Right lung (tissue), 5 donors: Measurements from ENCODE around the gene DENND6A. TPM values are rescaled to one million over a fixed set of nuclear protein-coding genes. Genes with fewer than 3 reads are reported as not detected.
"Not testable (repeated sequence)": the region's sequence is repeated elsewhere in the genome, so short reads cannot be mapped to it uniquely, and the experiment has no call there.

Experiments used
- DNase-seq, 2 donors: peaks; one replicate each; pipeline ENCODE4 v3.0.0-alpha.2; 2013
- polyA plus RNA-seq, 5 donors: library from polyadenylated mRNA; unstranded; fragments of 120-200 nt; gene quantifications; one replicate each; pipeline versions ENCODE4 v1.2.1 to v1.2.3, GENCODE V29; 2013; ENCODE audit warnings: inconsistent platforms in 1 of 5, low replicate concordance in 1 of 5; ENCODE audit not compliant: insufficient read length in 5 of 5, insufficient read depth in 1 of 5

The DENND6A gene
- polyA plus RNA-seq, 5 donors: 22.2 to 33.9 (median 29.1) TPM

DNA sequence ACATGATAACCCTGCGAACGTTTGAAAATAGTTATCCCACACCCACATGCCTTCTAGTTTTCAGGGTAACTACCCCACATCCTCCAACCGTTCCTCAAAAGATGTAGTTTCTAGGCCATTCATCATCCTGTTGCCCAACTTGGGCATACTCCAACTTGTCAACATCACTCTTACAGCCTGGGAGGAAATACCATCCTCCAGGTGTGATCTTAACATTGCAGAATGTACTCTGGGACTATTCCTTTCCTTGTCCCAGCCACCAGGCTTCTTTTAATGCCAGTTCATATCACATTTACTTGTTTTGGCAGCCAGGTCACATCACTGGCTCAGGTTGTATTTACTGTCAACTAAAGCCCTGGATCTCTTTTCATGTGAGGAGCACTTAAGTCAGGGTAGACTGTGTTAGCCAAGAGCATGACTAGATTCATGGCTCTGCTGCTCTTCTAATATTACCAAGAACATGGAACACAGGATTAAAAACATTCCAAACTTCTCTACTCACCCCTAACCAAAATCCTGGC, 4.0 kb upstream of the DENND6A start:
- DNase-seq: no peak

DNA sequence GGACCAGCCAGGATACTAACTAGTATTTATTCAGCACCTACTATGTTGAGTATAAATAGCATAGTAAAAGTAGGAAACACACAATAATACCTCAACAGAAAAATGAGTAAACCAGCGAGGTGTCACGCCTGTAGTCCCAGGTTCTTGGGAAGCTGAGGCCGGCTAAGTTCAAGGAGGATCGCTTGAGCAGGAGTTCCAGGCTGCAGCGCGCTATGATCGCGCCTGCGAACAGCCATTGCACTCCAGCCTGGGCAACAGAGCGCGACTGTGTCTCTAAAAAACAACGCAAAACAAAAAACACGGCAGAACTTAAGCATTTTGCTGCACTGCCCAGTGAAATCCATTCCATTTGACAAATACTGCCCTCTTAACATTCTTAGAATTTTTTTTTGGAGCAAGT, 1.3 kb upstream of the DENND6A start:
- no peak for DNase-seq

DNA sequence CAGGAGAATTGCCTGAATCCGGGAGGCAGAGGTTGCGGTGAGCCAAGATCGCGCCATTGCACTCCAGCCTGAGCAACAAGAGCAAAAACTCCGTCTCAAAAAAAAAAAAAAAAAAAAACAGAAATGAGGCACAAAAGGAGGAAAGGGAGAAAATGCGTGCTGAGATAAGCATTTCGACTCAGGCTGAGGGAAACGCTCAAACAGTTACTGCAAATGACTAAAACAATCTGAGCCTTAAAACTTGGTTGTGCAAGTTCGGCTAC, 813 bp downstream of the DENND6A start:
- DNase-seq: not testable (repeated sequence)

DNA sequence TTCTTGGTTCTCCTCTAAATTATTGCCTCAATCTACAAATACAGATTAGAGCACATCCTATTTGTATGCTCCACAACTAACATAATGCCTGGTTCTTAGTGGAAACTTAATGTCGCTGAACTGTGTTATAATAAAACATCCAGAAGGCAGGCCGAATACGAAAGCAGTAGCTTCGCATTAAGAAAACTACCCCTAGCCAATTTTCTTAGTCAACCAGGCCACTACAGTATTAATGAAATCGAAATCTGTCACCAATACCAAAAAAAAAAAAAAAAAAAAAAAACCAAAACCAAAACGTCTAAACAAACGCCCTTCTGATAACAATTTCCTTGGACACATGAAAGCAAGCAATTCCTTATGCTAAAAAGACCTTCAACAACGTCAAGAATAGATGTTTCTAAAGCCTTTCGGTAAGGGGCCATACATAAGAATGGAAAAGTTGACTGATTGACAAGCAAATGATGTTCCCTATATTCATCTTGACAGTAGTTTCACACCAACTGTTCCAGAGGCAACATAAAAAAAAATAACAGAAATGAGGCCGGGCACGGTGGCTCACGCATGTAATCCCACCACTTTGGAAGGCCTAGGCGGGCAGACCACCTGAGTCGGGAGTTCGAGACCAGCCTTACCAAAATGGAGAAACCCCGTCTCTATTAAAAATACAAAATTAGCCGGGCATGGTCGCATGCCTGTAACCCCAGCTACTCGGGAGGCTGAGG, 1.3 kb downstream of the DENND6A start:
- DNase-seq: peak in 1 of 2 donors; percentile 22

DNA sequence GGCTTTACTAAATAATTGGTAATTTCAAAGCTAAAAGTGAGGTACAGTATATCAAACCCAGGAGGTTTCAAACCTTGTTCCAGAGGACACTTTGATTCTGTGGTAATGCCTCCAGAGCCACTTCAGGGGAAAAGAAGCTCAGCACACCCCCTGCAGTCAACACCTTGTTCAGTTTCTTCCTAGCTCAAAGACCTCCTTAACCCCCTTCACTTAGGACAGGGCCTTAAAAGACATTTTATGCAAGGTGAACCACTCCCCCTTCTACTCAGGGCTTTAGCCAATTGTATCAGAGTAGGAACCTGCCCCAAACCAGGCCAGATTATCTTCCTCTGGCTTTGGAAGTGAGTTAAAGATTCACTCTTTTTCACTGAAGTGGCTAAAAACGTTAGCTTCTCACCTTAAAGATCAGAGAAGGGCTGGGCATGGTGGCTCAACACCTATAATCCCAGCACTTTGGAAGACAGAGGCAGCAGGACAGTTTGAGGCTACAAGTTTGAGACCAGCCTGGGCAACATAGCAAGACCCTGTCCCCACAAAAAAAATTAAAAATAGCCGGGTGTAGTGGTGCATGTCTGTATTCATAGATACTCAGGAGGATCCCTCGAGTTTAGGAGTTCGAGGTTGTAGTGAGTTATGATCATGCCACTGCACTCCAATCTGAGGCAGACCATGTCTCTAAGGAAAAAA, 3.4 kb downstream of the DENND6A start:
- DNase-seq: no peak

DNA sequence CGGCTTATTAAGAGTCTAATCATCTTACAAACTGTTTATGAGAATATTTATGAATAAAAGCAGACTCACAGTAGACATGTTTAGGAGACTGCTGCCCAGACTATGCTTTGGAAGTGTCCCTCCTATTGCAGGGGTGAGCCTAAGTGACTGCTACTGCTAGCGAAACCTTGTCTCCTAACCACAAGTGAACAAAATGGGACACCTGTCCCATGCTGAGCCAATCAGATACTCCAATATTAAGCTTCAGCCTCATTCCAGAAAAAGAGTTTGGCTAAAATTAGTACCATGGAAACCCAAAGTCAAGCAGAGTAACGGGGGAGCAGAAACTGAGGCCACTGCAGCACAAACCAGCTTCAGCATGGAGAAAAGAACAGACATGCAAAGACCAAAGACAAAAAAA, 4.6 kb downstream of the DENND6A start:
- no peak for DNase-seq

DNA sequence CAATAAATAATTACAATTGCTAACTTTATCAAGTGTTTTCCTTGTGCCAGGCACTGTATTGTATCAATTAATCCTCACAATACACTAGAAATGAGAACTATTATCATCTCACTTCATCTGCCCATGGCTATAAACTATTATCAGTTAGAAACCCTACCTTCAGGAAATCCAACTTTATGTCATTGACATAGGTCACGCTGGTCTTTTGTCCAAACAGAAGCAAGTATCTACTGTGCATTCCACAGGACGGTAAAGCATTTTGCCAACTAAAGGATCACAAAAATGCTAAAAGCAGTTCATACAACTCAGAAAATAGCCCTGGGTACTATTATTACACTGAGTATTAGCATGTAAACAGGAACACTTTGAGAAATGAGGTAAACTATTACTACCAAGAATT, 9.6 kb downstream of the DENND6A start:
- no peak for DNase-seq

DNA sequence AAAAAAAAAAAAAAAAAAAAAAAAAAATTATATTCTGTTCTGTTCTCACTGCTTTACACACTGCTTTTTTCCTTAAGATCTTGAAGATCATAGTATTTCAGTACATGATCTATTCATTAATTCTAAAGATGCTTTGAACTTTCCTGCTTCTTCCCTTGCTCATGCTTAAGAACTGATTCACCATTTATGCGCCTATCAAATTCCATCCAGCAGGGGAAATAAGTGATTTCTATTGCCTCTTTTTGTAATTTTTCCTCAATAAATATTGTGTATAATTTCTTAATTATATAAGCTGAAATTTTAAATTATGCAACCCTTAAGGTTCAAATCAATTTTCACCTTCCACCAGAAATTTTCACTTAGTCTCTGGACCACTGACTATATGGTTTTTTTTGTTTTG, 10.6 kb downstream of the DENND6A start:
- no peak for DNase-seq

DNA sequence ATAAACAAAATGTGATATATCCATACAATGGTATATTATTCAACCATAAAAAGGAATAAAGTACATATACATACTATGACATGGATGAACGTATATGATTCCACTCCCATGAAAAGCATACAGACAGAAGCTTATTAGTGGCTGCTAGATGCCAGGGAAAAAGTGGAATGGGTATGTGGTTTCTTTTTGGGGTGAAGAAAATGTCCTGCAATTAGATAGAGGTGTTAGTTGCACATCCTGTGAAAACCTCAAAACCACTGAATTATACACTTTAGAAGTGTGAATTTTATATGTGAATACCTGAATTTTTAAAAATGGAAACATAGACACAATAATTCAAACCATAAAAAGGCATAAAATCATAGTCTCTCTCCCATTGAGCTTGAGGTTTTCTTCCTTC, 11.2 kb downstream of the DENND6A start:
- no peak for DNase-seq

DNA sequence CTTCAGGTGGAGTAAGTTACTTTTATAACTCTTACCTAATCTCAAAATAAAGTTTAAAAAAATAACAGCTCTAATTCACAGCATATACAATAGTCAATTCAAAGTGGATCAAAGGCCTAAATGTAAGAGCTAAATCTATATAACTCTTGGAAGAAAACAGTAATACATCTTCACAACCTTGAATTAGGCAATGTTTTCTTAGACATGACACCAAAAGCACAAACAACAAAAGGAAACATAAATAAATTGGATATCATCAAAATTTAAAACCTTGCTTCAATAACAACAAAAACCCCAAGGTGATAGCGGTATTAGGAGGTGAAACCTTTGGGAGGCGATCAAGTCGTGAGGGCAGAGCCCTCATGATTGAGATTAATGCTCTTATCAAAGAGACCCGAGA, 12.8 kb downstream of the DENND6A start:
- no peak for DNase-seq

DNA sequence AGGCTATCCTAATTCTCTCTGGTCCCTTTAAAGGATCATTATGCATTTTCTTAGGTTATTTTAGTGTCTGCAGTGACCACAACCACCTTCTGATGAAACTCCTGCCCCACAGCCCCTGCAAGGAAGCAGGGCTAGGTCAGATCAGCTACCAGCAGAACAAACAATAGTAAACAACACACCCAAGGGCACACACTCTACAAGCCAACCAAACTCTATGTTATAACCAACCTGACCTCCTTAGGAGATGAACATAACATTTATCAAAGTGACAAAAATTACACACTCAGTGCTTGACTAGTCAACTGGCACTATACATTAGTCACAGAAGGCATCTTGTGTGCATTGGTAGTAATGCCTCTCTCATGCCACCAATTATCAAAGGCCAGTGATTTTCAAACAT, 17.3 kb downstream of the DENND6A start:
- DNase-seq: no peak

DNA sequence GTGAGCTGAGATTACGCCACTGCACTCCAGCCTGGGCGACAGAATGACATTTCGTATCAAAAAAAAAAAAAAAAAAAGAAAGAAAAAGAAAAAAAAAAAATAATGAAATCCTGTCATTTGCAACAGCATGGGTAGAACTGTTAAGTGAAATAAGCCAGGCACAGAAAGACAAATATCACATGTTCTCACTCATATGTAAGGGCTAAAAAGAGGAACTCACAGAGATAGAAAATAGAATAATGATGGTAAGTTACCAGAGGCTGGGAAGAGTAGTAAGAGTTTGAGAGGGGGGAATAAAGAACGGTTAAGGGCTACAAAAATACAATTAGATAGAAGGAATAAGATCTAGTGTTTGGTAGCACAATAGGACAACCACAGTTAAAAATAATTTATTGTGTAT, 19.7 kb downstream of the DENND6A start:
- DNase-seq: no peak

DNA sequence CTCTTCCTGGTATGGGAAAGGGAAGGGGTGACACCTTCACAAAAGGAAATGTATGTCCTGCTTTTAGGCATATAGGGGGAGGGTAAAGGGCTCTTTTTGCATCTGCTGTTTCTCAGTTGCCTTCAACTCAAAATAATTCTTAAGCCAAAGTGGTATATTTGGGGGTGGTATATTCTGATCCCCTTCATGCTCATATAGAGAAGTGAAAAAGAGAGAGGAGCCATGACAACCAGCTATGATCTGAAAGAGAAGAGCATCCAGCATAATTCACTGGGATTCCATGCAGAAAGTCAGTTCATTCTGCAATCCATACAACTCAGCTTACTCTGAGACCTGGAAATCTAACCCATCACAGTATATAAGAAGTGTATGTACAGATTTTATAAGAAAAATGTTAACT, 22.3 kb downstream of the DENND6A start:
- DNase-seq: no peak

DNA sequence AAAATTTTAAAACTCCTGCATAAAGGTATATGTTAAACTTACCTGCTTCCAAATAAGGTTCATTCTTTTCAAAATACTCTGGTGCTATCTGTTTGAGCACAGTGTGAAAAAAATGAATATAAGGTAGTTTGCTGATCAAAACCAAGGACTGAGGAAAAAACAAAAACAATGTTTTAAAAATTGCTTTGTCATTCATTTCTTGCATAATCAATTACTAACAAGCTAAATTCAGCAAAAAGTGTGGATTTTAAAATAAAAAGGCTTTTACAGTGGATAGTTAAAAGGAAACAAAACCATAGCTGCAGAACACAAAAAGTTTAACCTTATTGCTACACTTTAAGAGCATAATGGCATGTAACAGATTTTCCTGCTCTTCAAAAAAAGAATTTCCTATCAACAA, 31.5 kb downstream of the DENND6A start:
- no peak for DNase-seq

DNA sequence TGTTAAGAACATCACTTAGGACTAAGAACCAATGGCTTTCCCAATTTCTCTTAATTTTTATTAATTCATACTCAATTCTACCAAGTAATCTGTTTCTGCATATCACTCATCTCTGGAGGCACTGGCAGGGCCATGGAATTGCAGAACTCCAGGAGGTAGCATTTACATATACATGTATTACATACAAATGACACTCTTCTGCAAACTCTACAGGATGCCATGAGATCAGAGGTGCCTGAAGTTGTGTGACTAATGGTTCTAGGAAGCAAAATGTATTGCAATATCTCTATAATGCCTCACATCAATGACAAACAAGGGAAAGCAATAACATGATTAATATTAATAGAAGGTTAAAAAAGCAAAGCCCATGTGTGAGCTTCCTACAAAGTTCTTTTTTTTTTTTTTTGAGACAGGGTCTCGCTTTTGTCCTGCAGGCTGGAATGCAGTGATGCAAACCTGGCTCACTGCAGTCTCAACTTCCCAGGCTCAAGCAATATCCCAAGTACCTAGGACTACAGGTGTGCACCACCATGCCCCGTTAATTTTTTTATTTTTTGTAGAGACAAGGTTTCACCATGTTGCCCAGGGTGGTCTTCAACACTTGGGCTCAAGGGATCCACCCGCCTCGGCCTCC, 33.0 kb downstream of the DENND6A start:
- DNase-seq: no peak

DNA sequence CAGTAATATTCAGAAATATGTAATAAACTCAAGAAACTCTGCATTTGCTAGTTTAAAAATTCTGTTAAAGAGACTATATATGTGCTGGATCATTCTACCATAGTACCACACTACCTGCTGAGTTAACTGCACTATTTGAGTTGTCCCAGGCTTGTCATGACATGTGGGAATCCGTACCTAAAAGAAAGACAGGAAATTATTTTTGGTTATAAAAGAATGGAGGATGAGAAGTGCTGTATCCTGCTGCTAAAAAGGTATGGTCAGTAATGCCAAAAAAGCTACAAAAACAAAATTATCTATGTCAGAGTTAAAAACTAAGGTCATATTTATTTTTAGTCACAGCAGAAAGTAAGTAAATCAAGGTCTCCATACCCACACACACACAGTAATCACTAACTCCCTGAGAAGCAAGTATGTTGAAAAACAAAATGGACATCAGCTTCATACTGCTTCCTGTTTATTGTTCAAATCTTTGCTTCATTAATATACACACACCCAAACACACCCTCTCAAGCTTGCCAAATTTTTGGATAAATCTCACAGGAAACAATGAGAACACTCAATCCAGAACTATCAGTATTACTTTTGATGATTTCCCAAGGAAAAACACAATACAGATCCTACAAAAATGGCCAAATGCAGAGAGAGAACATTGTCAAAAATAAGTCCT, 33.7 kb downstream of the DENND6A start:
- no peak for DNase-seq

DNA sequence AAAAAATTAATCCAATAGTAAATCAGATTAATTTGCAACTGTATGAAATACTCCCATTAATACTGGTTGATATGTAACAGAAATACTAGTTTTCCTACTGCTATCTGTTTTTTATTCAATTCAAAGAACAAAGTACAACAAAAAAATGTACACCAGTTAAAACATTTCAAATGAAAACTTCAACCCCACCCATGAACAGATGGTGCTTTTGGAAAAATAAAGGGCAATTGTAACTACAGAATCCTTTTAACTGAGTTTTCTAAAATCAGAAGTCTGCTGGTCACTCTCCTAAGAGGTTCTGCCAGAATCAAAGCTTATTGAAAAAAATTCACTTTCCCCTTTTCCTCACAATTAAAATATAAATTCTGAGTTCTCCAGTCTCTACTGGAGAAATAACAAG, 34.3 kb downstream of the DENND6A start:
- DNase-seq: no peak

DNA sequence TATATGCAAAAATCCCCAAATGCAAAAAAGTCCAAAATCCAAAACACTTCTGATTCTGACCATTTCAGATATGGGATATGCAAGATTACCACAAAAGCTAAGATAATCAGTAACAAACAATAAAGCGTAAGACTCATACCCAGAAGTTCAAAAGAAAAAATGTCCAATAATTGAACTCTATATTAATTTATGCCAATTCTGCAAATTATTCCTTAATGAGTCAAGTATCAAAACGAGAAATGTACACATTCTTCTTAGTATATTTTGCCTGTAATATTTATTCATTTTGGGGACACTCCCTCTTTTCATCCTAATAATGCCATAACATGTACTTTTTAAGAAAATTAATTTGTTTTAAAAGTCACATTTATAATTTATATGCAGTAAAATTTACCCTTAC, 37.1 kb downstream of the DENND6A start:
- no peak for DNase-seq

DNA sequence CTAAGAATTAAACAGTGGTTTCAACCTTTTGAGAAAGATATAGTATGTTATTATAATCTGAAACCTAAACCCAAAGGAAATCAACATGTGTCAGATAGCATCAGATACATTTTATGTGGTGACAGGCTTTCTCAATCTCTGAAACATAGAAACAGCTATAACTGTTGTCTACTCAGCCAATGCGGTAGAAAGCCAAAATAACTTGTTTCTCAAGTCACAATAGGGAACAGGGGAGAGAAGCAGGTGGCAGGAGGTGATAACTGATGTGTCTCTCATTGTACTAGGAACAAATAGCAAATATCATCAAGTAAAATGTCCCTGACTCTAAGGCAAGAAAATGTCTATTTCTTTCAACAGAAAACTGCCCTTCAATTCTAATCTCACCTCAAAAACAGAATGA, 38.6 kb downstream of the DENND6A start:
- DNase-seq: no peak

DNA sequence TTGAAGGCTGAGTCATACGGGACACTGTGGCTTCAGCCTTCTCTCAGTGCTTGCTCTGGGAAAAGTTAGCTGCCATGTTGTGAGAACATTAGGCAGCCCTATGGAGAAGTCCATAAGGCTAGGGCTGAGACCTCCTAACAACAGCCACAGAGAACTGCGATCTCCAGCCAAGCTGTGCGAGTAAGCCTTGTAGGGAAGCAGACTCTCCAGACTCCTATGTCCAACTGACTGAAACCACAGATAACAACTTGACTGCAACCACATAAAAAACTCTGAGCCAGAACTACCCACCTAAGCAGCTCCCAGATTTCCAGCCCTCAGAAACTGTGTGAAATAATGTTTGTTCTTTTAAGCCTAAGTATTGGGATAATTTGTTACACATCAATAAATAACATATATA, 40.7 kb downstream of the DENND6A start:
- DNase-seq: no peak

DNA sequence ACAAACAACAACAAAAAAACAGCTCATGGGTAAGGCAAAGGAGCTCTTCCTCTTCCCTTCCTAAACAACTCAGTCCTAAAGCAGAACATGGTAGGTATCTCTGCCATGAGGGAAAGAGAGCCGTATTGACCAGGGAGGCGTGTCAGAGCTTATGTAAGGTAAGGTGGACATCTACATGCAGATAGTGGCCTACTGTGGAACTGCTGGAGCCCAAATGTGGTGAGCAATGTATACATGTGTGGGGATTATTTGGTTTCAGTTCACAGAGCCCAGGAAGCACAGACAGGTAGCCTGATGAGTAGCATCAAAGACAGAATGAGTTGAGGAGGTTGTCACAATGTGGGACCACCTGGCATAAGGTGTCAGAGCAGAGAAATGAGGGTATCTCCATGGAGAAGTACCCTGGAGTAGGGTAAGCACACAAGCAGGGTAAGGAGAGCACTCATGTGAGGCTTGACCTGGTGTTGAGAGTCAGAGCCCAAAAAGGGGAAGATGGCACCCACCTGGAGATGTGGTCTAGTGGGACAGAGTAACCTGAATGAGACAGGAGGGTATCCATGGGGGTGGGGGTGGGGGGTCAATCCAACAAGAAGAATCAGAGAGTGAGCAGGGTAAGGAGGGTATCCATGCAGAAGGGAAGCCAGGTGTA, 45.5 kb downstream of the DENND6A start:
- no peak for DNase-seq

DNA sequence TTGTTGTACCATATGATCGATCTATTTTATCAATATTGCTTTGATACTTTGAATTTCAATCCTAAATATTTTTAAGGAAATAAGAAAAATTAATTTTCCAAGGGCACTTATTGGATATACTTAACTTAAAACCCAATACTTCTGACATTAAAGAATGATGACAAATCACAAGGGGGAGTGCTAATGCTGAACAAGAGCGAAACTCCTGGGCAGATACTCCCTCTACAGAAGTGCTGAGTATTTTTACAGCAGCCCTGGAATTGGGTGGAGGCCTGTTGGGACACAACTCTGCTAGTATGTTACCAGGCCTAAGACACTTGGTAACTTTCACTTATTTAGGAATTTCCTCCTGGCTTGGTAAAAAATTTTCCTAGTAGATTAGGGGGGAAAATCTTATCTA, 46.2 kb downstream of the DENND6A start:
- no peak for DNase-seq
